CD14-positive monocyte (primary cell): ENCODE measurements around the gene USP11. TPM values are rescaled to one million over a fixed set of nuclear protein-coding genes. Genes with fewer than 3 reads are reported as not detected.
A peak's percentile ranks its signal among the peaks of the same experiment; 100 is the strongest.

ENCODE experiments used
- DNase-seq, 3 donors: peaks; one replicate each; pipeline ENCODE4 v3.0.0-alpha.2; 2011 to 2022
- H2AFZ ChIP-seq: 2 replicates; pipeline ENCODE4 v1.6.0; 2012; ENCODE audit warnings: mild to moderate bottlenecking, low read depth, low read length, inconsistent platforms; ENCODE audit not compliant: insufficient read depth, poor library complexity, severe bottlenecking
- H3K27ac ChIP-seq, 2 donors: 1 replicate in 1 of 2; 2 replicates in 1 of 2; pipeline ENCODE4 v1.5.1; 2012 to 2013; ENCODE audit warnings: low read length in 2 of 2, control low read depth in 1 of 2, inconsistent platforms in 1 of 2, low read depth in 1 of 2, mild to moderate bottlenecking in 1 of 2
- H3K27me3 ChIP-seq, 2 donors: one replicate each; pipeline versions ENCODE4 v1.6.0 to v1.6.1; 2011 to 2013; ENCODE audit warnings: low read length in 2 of 2; ENCODE audit not compliant: control insufficient read depth in 2 of 2, insufficient read depth in 2 of 2
- H3K36me3 ChIP-seq, 2 donors: replicated peaks in 1 of 2; 1 replicate in 1 of 2; 2 replicates in 1 of 2; pipeline versions ENCODE4 v1.5.1 to v1.6.1; 2012 to 2013; ENCODE audit warnings: low read length in 2 of 2, control low read depth in 1 of 2, inconsistent platforms in 1 of 2, mild to moderate bottlenecking in 1 of 2; ENCODE audit not compliant: insufficient read depth in 2 of 2, control insufficient read depth in 1 of 2
- H3K4me1 ChIP-seq, 2 donors: 1 replicate in 1 of 2; 2 replicates in 1 of 2; pipeline versions ENCODE4 v1.5.1 to v1.6.1; 2012 to 2013; ENCODE audit warnings: low read length in 2 of 2, control low read depth in 1 of 2, inconsistent platforms in 1 of 2, mild to moderate bottlenecking in 1 of 2, moderate library complexity in 1 of 2; ENCODE audit not compliant: insufficient read depth in 2 of 2, control insufficient read depth in 1 of 2
- H3K4me2 ChIP-seq: replicated peaks from 2 replicates; pipeline ENCODE3; 2012; ENCODE audit warnings: low read length, moderate library complexity, mild to moderate bottlenecking; ENCODE audit not compliant: poor library complexity, severe bottlenecking; ENCODE audit errors: extremely low read depth
- H3K4me3 ChIP-seq, 3 experiments: fragments of 200-600 bp in 1 of 3; sonication (generic) in 1 of 3; replicated peaks in 1 of 3; 1 replicate in 2 of 3; 2 replicates in 1 of 3; pipeline ENCODE4 v1.5.1; 2011 to 2013; ENCODE audit warnings: low read length in 3 of 3, mild to moderate bottlenecking in 3 of 3, control low read depth in 2 of 3, low read depth in 2 of 3, inconsistent platforms in 1 of 3, moderate library complexity in 1 of 3
- H3K79me2 ChIP-seq: 2 replicates; pipeline ENCODE4 v1.6.0; 2012; ENCODE audit warnings: mild to moderate bottlenecking, control low read depth, inconsistent platforms, low read length, moderate library complexity; ENCODE audit not compliant: insufficient read depth
- H3K9ac ChIP-seq: 2 replicates; pipeline ENCODE4 v1.6.0; 2017; ENCODE audit warnings: low read length, mild to moderate bottlenecking; ENCODE audit not compliant: insufficient read depth, poor library complexity, severe bottlenecking
- H3K9me3 ChIP-seq, 2 donors: replicated peaks in 1 of 2; 1 replicate in 1 of 2; 2 replicates in 1 of 2; pipeline versions ENCODE4 v1.5.1 to v1.6.1; 2012 to 2013; ENCODE audit warnings: low read length in 2 of 2, control low read depth in 1 of 2; ENCODE audit not compliant: control insufficient read depth in 1 of 2, insufficient read depth in 1 of 2
- H4K20me1 ChIP-seq: 2 replicates; pipeline ENCODE4 v1.6.0; 2012; ENCODE audit warnings: mild to moderate bottlenecking, low read length, control low read depth, moderate library complexity; ENCODE audit not compliant: insufficient read depth
- H3K27ac Mint-ChIP-seq, 7 donors: one replicate each; pipeline ENCODE4 v1.8.0; 2020; ENCODE audit warnings: mild to moderate bottlenecking in 7 of 7, mixed read lengths in 7 of 7, moderate library complexity in 6 of 7, inconsistent platforms in 2 of 7
- H3K27me3 Mint-ChIP-seq, 3 donors: one replicate each; pipeline ENCODE4 v1.8.0; 2021 to 2022; ENCODE audit warnings: low read depth in 3 of 3, mild to moderate bottlenecking in 3 of 3, mixed read lengths in 3 of 3, moderate library complexity in 3 of 3, inconsistent platforms in 1 of 3
- H3K36me3 Mint-ChIP-seq, 2 donors: one replicate each; pipeline ENCODE4 v1.8.0; 2020; ENCODE audit warnings: mixed read lengths in 2 of 2, inconsistent platforms in 1 of 2, mild to moderate bottlenecking in 1 of 2
- H3K4me1 Mint-ChIP-seq: one replicate; pipeline ENCODE4 v1.8.0; 2020; ENCODE audit warnings: mild to moderate bottlenecking, mixed read lengths
- H3K4me3 Mint-ChIP-seq, 2 donors: one replicate each; pipeline ENCODE4 v1.8.0; 2020; ENCODE audit warnings: mild to moderate bottlenecking in 2 of 2, mixed read lengths in 2 of 2, moderate library complexity in 1 of 2
- H3K9me3 Mint-ChIP-seq, 7 donors: one replicate each; pipeline ENCODE4 v1.8.0; 2020 to 2022; ENCODE audit warnings: mixed read lengths in 7 of 7, mild to moderate bottlenecking in 6 of 7, moderate library complexity in 6 of 7, inconsistent platforms in 2 of 7
- CTCF ChIP-seq: fragments of 200-600 bp; IDR thresholded peaks from one replicate; pipeline ENCODE4 v1.8.0; 2022; ENCODE audit warnings: antibody characterized with exemption, mild to moderate bottlenecking
- WGBS: methylation state at CpG from one replicate; pipeline ENCODE4 v1.1.5; 2013; ENCODE audit warnings: missing lambda C conversion rate; ENCODE audit not compliant: insufficient coverage; 5-methylcytosine and 5-hydroxymethylcytosine counted together
- intact Hi-C, 2 donors: fragments of 100-400 bp; cut with micrococcal nuclease; formaldehyde crosslinking; loops; one replicate each; pipeline versions ENCODE4 v1.15.0 to v1.15.1; 2023
- polyA plus RNA-seq, 3 donors: library from polyadenylated mRNA; depleted of rRNA in 1 of 3; unstranded in 2 of 3; stranded (reverse) in 1 of 3; fragments of 300-500 nt in 2 of 3; fragments of >200 nt in 1 of 3; fragmentation: Illumina TruSeq in 2 of 3; gene quantifications; 1 replicate in 2 of 3; 2 replicates in 1 of 3; pipeline ENCODE4 v1.2.3, GENCODE V29; 2012 to 2021

USP11 gene
- polyA plus RNA-seq, 3 donors = 6.7 to 9.7 (median 8.8) TPM

GRCh38 chrX:47185241-47185640 is 47.6 kb upstream of the USP11 start:
- DNase-seq = no peak
- H3K4me3 ChIP-seq = no peak overlapping the region
- intact Hi-C loops = no loop called here
- no peaks in the 10 kb centered on the region for H3K4me1 Mint-ChIP-seq
- no peaks in the 10 kb centered on the region for H3K79me2 ChIP-seq
- H3K27me3 ChIP-seq = no peaks in the 10 kb centered on the region
- H3K4me2 ChIP-seq = no peak overlapping the region
- no peak overlapping the region for H3K27ac ChIP-seq
- no peak overlapping the region for H2AFZ ChIP-seq
- H3K36me3 ChIP-seq = peaks cover 42 to 62% of the 10 kb centered on the region in 2 donors
- peaks cover 0 to under 1% of the 10 kb centered on the region in 2 donors for H3K4me1 ChIP-seq
- TF ChIP-seq CTCF = no peak
- peaks cover 4% of the 10 kb centered on the region for H4K20me1 ChIP-seq
- H3K27me3 Mint-ChIP-seq = peaks cover 0 to 36% (median 3%) of the 10 kb centered on the region in 3 donors
- H3K9me3 ChIP-seq = no peaks in the 10 kb centered on the region
- WGBS = no CpG with 5 or more reads among the region's 17 CpGs
- peaks cover 46 to 57% of the 10 kb centered on the region in 2 donors for H3K36me3 Mint-ChIP-seq
- H3K27ac Mint-ChIP-seq = peak overlapping the region in 1 of 7 donors; percentile 65
- peaks cover 0 to 4% (median 0%) of the 10 kb centered on the region in 7 donors for H3K9me3 Mint-ChIP-seq
- no peak overlapping the region for H3K9ac ChIP-seq
- no peak overlapping the region for H3K4me3 Mint-ChIP-seq

GRCh38 chrX:47186096-47186740 is 46.6 kb upstream of the USP11 start:
- Histone ChIP-seq H2AFZ (no peak overlapping the region), H3K79me2 (peaks cover 4% of the 10 kb centered on the region), H3K36me3 (peaks cover 36 to 52% of the 10 kb centered on the region in 2 donors), H3K4me1 (peaks cover 4 to 7% of the 10 kb centered on the region in 2 donors), H3K9me3 (no peaks in the 10 kb centered on the region), H3K4me2 (no peak overlapping the region), H3K27me3 (no peaks in the 10 kb centered on the region), H4K20me1 (peaks cover 4% of the 10 kb centered on the region), H3K27ac (no peak overlapping the region), H3K9ac (no peak overlapping the region), H3K4me3 (no peak overlapping the region)
- Mint-ChIP-seq H3K27ac (no peak overlapping the region), H3K4me1 (peaks cover 7% of the 10 kb centered on the region), H3K4me3 (no peak overlapping the region), H3K9me3 (peaks cover 0 to 7% (median 0%) of the 10 kb centered on the region in 7 donors), H3K36me3 (peaks cover 40 to 50% of the 10 kb centered on the region in 2 donors), H3K27me3 (peaks cover 0 to 44% (median 3%) of the 10 kb centered on the region in 3 donors)
- no peak for DNase-seq
- 97% methylated on average over 15 of the region's 27 CpGs for WGBS
- intact Hi-C loops = no loop called here
- no peak for TF ChIP-seq CTCF
